H1 (cell line): ENCODE measurements around the gene UBE3B. TPM values are rescaled to one million over a fixed set of nuclear protein-coding genes. Genes with fewer than 3 reads are reported as not detected.

ENCODE experiments used
- JUN ChIP-seq: IDR thresholded peaks from 2 replicates; pipeline ENCODE4 v1.6.1; 2011; ENCODE audit warnings: low read depth, mild to moderate bottlenecking, improper control_type of control experiment, low read length
- KDM5A ChIP-seq: fragments of 200-600 bp; IDR thresholded peaks from 2 replicates; pipeline ENCODE4 v1.7.1; 2012; ENCODE audit warnings: mild to moderate bottlenecking, low read length, inconsistent platforms, mixed read lengths
- PHF8 ChIP-seq: fragments of 200-600 bp; sonication (generic); conservative IDR thresholded peaks from 2 replicates; pipeline ENCODE4 v1.7.1; 2012; ENCODE audit warnings: low read depth, mild to moderate bottlenecking, inconsistent platforms, low read length, moderate library complexity
- POLR2A ChIP-seq, 2 experiments: IDR thresholded peaks; 1 replicate in 1 of 2; 2 replicates in 1 of 2; pipeline ENCODE4 v1.6.1; 2011; ENCODE audit warnings: low read depth in 2 of 2, low read length in 2 of 2, mild to moderate bottlenecking in 2 of 2; ENCODE audit errors: control extremely low read depth in 1 of 2
- polyA plus RNA-seq, 7 experiments: library from polyadenylated mRNA; depleted of rRNA in 3 of 7; stranded (reverse) in 5 of 7; unstranded in 2 of 7; fragments of >200 nt in 5 of 7; fragments of 200-250 nt in 2 of 7; gene quantifications; 1 replicate in 5 of 7; 2 replicates in 1 of 7; 4 replicates in 1 of 7; pipeline versions ENCODE4 v1.2.1 to v1.2.3, GENCODE V29; 2011 to 2013; ENCODE audit warnings: missing spikeins in 2 of 7, mixed read lengths in 2 of 7
- total RNA-seq: library from RNA; stranded (reverse); fragmentation: NEBNext Ultra II Directional; extraction: Animal tissue kit (Norgen Biotek cat#: 25700); gene quantifications from 2 replicates; pipeline ENCODE4 v1.2.1, GENCODE V29; 2021

UBE3B gene
- total and polyA plus RNA-seq, 2 of the 8 experiments (the other 6 are each of a cell fraction or from before 2014, with no cell fraction given), result 14.0 to 21.1 TPM

DNA sequence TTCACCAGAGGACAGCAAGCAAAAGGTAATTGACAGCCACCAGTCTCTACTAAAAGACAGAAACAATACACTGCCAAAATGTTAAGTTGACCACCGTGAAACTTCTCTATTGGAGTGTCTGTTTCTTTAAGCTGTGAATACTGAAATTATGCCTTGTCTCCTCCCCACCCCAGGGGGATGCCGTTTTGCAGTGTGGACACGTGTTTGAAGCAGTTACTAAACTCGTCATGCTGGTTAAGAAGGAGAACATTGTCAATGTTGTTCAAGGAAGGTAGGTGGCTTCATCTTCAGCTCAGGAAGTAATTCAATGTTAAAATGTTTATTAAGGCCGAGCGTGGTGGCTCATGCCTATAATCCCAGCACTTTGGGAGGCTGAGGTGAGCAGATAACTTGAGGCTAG lies 33.2 kb upstream of the UBE3B start (continued):
- no peak for TF ChIP-seq KDM5A
- no peak for TF ChIP-seq PHF8
- no peak for TF ChIP-seq JUN
- TF ChIP-seq POLR2A (IDR thresholded peaks at IDR 0.05; ENCODE audit: control extremely low read depth in 1 of 2, low read depth in 2 of 2, low read length in 2 of 2), result no peak
